Measurements from ENCODE around the gene TESPA1.

TESPA1 gene

GRCh38 chr12:54954801-54955200 is 29.8 kb downstream of the TESPA1 start:
- Histone ChIP-seq H3K4me1 (no peaks in the 10 kb centered on the region), H3K27me3 (ENCODE audit: control insufficient read depth, insufficient read depth, low read length) (no peaks in the 10 kb centered on the region), H3K9me3 (ENCODE audit: control insufficient read depth, low read length) (no peaks in the 10 kb centered on the region), H3K27ac (no peak overlapping the region), H2AFZ (no peak overlapping the region), H3K4me3 (ENCODE audit: low read depth, low read length) (no peak overlapping the region), H3K79me2 (no peaks in the 10 kb centered on the region), H3K4me2 (ENCODE audit: low read length) (no peak overlapping the region), H3K36me3 (ENCODE audit: control insufficient read depth, insufficient read depth, low read length) (no peaks in the 10 kb centered on the region), H3K9ac (no peak overlapping the region)
- no peak for TF ChIP-seq CTCF (IDR thresholded peaks at IDR 0.05)

DNA sequence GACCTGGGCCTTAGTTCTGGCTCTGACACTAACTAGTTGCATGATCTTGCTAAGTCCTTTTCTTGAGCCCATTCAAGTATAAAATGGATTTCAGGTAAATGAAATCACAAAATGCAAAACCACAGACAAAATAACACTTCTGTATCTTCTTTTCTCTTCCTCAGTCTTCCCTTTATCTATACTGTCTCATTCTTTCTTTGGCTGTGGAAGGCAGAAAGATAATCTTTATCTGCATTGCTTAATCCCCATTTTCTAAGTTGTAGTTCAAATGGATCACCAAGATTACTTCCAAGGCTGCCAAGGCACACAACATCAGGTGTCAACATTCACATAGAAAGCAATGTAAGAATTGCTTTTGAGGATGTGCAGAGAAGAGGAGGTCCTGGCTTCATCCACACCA is 30.3 kb downstream of the TESPA1 start:
- H2AFZ ChIP-seq: no peak overlapping the region
- H3K27me3 ChIP-seq (ENCODE audit: control insufficient read depth, insufficient read depth, low read length): no peaks in the 10 kb centered on the region
- no peak overlapping the region for H3K9ac ChIP-seq
- H3K27ac ChIP-seq: no peak overlapping the region
- H3K79me2 ChIP-seq: no peaks in the 10 kb centered on the region
- no peaks in the 10 kb centered on the region for H3K36me3 ChIP-seq (ENCODE audit: control insufficient read depth, insufficient read depth, low read length)
- no peak overlapping the region for H3K4me2 ChIP-seq (ENCODE audit: low read length)
- no peaks in the 10 kb centered on the region for H3K9me3 ChIP-seq (ENCODE audit: control insufficient read depth, low read length)
- no peak for TF ChIP-seq CTCF (IDR thresholded peaks at IDR 0.05)
- no peak overlapping the region for H3K4me3 ChIP-seq (ENCODE audit: low read depth, low read length)
- H3K4me1 ChIP-seq: no peaks in the 10 kb centered on the region

DNA sequence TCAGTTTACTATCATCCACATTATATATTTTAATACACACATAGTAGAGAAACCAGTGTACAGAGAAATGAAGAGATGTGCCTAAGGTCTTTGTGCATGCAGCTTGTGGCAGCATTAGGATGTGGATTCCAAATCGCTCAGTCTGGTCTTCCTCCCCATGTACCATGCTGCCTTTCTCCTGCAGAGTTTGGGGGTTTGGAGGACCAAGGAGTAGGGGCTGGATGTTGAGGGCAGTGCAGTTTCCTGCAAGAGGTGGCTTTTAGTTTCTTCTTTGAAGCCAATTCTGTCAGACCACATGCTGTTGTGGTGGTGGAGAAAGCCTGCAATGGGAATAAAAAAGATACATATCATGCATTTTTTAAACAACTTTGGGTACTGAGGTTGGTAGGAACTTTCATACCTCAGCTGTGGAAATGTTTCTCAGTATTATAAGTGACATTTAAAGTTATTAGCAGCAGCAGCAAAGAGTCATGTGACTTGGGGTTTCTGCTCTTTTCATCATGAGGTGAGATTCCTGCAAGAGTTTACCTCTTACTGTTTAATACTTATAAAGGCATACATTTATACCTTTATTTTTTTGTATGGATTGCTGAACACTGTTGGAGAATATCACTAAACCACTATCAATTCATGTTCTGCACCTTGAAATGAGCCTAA is 34.4 kb downstream of the TESPA1 start:
- no peak for TF ChIP-seq CTCF (IDR thresholded peaks at IDR 0.05)
- H3K4me2 ChIP-seq (ENCODE audit: low read length): no peak overlapping the region
- H3K9ac ChIP-seq: no peak overlapping the region
- no peak overlapping the region for H3K27ac ChIP-seq
- H3K79me2 ChIP-seq: no peaks in the 10 kb centered on the region
- H3K36me3 ChIP-seq (ENCODE audit: control insufficient read depth, insufficient read depth, low read length): no peaks in the 10 kb centered on the region
- no peak overlapping the region for H3K4me3 ChIP-seq (ENCODE audit: low read depth, low read length)
- no peak overlapping the region for H2AFZ ChIP-seq
- no peaks in the 10 kb centered on the region for H3K27me3 ChIP-seq (ENCODE audit: control insufficient read depth, insufficient read depth, low read length)
- H3K9me3 ChIP-seq (ENCODE audit: control insufficient read depth, low read length): no peaks in the 10 kb centered on the region
- H3K4me1 ChIP-seq: no peaks in the 10 kb centered on the region

DNA sequence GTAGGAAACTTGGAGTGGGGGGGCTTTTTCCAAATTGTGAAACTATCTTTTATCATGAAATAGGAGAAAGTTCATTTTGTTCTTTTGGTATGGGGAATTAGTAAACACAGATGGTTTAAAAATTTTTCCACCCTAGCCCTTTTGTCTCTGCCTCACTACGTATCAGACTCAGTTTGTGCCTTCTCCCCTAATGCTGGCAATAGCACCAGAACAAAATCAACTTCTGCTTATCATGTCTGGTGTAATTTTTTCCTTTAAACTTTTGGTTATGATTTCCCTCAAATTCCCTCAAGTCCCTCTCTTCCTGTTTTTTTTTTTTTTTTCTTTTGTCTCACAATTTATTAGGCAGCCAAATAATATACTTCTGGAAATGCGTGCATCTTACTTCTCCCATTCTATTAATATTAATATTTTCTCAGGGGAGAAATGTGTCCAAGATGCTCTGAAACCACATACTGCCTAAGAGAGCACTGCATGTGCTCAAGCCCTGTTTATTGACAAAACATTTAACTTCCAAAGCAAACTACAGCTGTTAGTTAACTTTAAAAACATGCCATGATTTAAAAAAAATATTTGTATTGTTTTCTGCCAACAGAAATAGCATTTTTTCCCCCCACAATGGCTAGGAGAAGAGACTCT is 35.4 kb downstream of the TESPA1 start:
- H3K36me3 ChIP-seq (ENCODE audit: control insufficient read depth, insufficient read depth, low read length): no peaks in the 10 kb centered on the region

More for the DNA sequence above, 35.4 kb downstream of the TESPA1 start:
- Histone ChIP-seq H2AFZ (no peak overlapping the region), H3K4me2 (ENCODE audit: low read length) (no peak overlapping the region), H3K4me3 (ENCODE audit: low read depth, low read length) (no peak overlapping the region), H3K79me2 (no peaks in the 10 kb centered on the region), H3K9ac (no peak overlapping the region), H3K9me3 (ENCODE audit: control insufficient read depth, low read length) (no peaks in the 10 kb centered on the region), H3K27ac (no peak overlapping the region), H3K27me3 (ENCODE audit: control insufficient read depth, insufficient read depth, low read length) (no peaks in the 10 kb centered on the region), H3K4me1 (no peaks in the 10 kb centered on the region)
- TF ChIP-seq CTCF (IDR thresholded peaks at IDR 0.05): no peak

Measured in parathyroid adenoma (tissue), 2 donors.